SU-DHL-6 (cell line): ENCODE measurements around the gene BCO2.
"Not testable (repeated sequence)": the region's sequence is repeated elsewhere in the genome, so short reads cannot be mapped to it uniquely, and the experiment has no call there.

ENCODE experiments used
- H2AFZ ChIP-seq: fragments of 200-600 bp; sonication (generic); 2 replicates; pipeline ENCODE4 v1.6.1; 2014; ENCODE audit warnings: low read depth, mild to moderate bottlenecking, moderate library complexity, mixed read lengths, antibody characterized with exemption, low read length; ENCODE audit not compliant: severe bottlenecking
- H3F3A ChIP-seq: fragments of 200-600 bp; shearing (Covaris generic); 2 replicates; pipeline ENCODE4 v1.6.0; 2016; ENCODE audit warnings: antibody characterized with exemption, mild to moderate bottlenecking; ENCODE audit not compliant: insufficient read depth
- H3K27ac ChIP-seq: fragments of 200-600 bp; sonication (generic); 2 replicates; pipeline ENCODE4 v1.5.1; 2016; ENCODE audit warnings: low read depth, mild to moderate bottlenecking, low read length, moderate library complexity, mixed read lengths
- H3K27me3 ChIP-seq: fragments of 200-600 bp; sonication (generic), shearing (Covaris generic); 2 replicates; pipeline ENCODE4 v1.6.0; 2014; ENCODE audit warnings: mild to moderate bottlenecking, low read length
- H3K36me3 ChIP-seq: fragments of 200-600 bp; sonication (generic); 2 replicates; pipeline ENCODE4 v1.6.1; 2014; ENCODE audit warnings: mild to moderate bottlenecking, low read length, mixed read lengths
- H3K4me2 ChIP-seq: fragments of 300-600, 200-600 bp; shearing (Covaris generic), sonication (generic); 2 replicates; pipeline ENCODE4 v1.6.0; 2014; ENCODE audit warnings: low read length, low read depth, mild to moderate bottlenecking; ENCODE audit not compliant: poor library complexity, severe bottlenecking
- H3K4me3 ChIP-seq: fragments of 200-600 bp; sonication (generic); 2 replicates; pipeline ENCODE4 v1.5.1; 2014; ENCODE audit warnings: antibody characterized with exemption, low read length, mild to moderate bottlenecking, mixed read lengths; ENCODE audit not compliant: insufficient read depth, poor library complexity, severe bottlenecking
- H3K79me2 ChIP-seq: fragments of 200-600 bp; sonication (generic); 2 replicates; pipeline ENCODE4 v1.6.1; 2014; ENCODE audit warnings: mild to moderate bottlenecking, low read length, moderate library complexity; ENCODE audit not compliant: insufficient read depth
- H3K9ac ChIP-seq: fragments of 200-600 bp; sonication (generic); 2 replicates; pipeline ENCODE4 v1.7.0; 2014; ENCODE audit warnings: mild to moderate bottlenecking, low read length
- H3K9me2 ChIP-seq: fragments of 200-600 bp; sonication (generic); replicated peaks from 2 replicates; pipeline ENCODE4 v1.6.1; 2014; ENCODE audit warnings: low read length; ENCODE audit not compliant: insufficient read depth
- H3K9me3 ChIP-seq: fragments of 200-600 bp; sonication (generic); 2 replicates; pipeline ENCODE4 v1.6.1; 2014; ENCODE audit warnings: low read length, mixed read lengths; ENCODE audit not compliant: insufficient read depth
- H4K20me1 ChIP-seq: fragments of 200-600 bp; sonication (generic); 2 replicates; pipeline ENCODE4 v1.6.1; 2014; ENCODE audit warnings: low read depth, mild to moderate bottlenecking, antibody characterized with exemption, low read length, moderate library complexity, mixed read lengths
- CTCF ChIP-seq: fragments of 200-600 bp; sonication (generic); IDR thresholded peaks from one replicate; pipeline ENCODE4 v1.5.1; 2017; ENCODE audit warnings: antibody characterized with exemption, mild to moderate bottlenecking, low read length, moderate library complexity; ENCODE audit not compliant: insufficient read depth, poor library complexity, severe bottlenecking
- EZH2phosphoT487 ChIP-seq: fragments of 200-600 bp; sonication (generic), shearing (Covaris generic); conservative IDR thresholded peaks from 2 replicates; pipeline ENCODE4 v1.6.1; 2018; ENCODE audit warnings: mild to moderate bottlenecking, antibody characterized with exemption, low read length, moderate library complexity, mixed read lengths

BCO2 gene

GRCh38 chr11:112179601-112180000, 4.3 kb downstream of the BCO2 start:
- no peak overlapping the region for H2AFZ ChIP-seq
- H3K27ac ChIP-seq, result no peak overlapping the region
- H3K27me3 ChIP-seq, result no peaks in the 10 kb centered on the region
- H3K9ac ChIP-seq, result no peak overlapping the region
- no peak overlapping the region for H3K4me2 ChIP-seq
- no peaks in the 10 kb centered on the region for H3K79me2 ChIP-seq
- no peaks in the 10 kb centered on the region for H3K9me2 ChIP-seq
- TF ChIP-seq EZH2phosphoT487 (no peak), CTCF (no peak)
- H3K36me3 ChIP-seq, result no peaks in the 10 kb centered on the region
- H3K9me3 ChIP-seq, result no peaks in the 10 kb centered on the region
- H3K4me3 ChIP-seq, result no peak overlapping the region
- H4K20me1 ChIP-seq, result no peaks in the 10 kb centered on the region
- H3F3A ChIP-seq, result no peaks in the 10 kb centered on the region

GRCh38 chr11:112182867-112183266, 7.6 kb downstream of the BCO2 start:
- Histone ChIP-seq H3K27me3 (no peaks in the 10 kb centered on the region), H2AFZ (no peak overlapping the region), H3F3A (no peaks in the 10 kb centered on the region), H3K4me3 (no peak overlapping the region), H3K9me2 (no peaks in the 10 kb centered on the region), H3K36me3 (no peaks in the 10 kb centered on the region), H3K4me2 (no peak overlapping the region), H4K20me1 (no peaks in the 10 kb centered on the region), H3K79me2 (no peaks in the 10 kb centered on the region), H3K9me3 (no peaks in the 10 kb centered on the region), H3K9ac (no peak overlapping the region), H3K27ac (no peak overlapping the region)
- TF ChIP-seq CTCF, result no peak
- TF ChIP-seq EZH2phosphoT487, result no peak

- Histone ChIP-seq H3K27me3 (no peaks in the 10 kb centered on the region), H4K20me1 (no peaks in the 10 kb centered on the region), H3K9ac (no peak overlapping the region), H3K4me3 (no peak overlapping the region), H3K27ac (no peak overlapping the region), H3K79me2 (no peaks in the 10 kb centered on the region), H2AFZ (no peak overlapping the region), H3K9me3 (no peaks in the 10 kb centered on the region), H3F3A (no peaks in the 10 kb centered on the region), H3K4me2 (no peak overlapping the region), H3K36me3 (no peaks in the 10 kb centered on the region), H3K9me2 (no peaks in the 10 kb centered on the region)
- TF ChIP-seq CTCF (no peak), EZH2phosphoT487 (no peak)
Observed at GRCh38 chr11:112185883-112186282, 10.6 kb downstream of the BCO2 start.

- no peaks in the 10 kb centered on the region for H3K36me3 ChIP-seq
- no peaks in the 10 kb centered on the region for H3K9me3 ChIP-seq
- H3K27me3 ChIP-seq, result no peaks in the 10 kb centered on the region
- TF ChIP-seq EZH2phosphoT487, result no peak
- no peak for TF ChIP-seq CTCF
- no peaks in the 10 kb centered on the region for H4K20me1 ChIP-seq
- H3K79me2 ChIP-seq, result no peaks in the 10 kb centered on the region
- H3K9me2 ChIP-seq, result no peaks in the 10 kb centered on the region
- no peak overlapping the region for H3K9ac ChIP-seq
- H3K27ac ChIP-seq, result no peak overlapping the region
- no peak overlapping the region for H3K4me2 ChIP-seq
- no peaks in the 10 kb centered on the region for H3F3A ChIP-seq
- H2AFZ ChIP-seq, result no peak overlapping the region
- no peak overlapping the region for H3K4me3 ChIP-seq
Observed at GRCh38 chr11:112186304-112186703, 11.0 kb downstream of the BCO2 start.

DNA sequence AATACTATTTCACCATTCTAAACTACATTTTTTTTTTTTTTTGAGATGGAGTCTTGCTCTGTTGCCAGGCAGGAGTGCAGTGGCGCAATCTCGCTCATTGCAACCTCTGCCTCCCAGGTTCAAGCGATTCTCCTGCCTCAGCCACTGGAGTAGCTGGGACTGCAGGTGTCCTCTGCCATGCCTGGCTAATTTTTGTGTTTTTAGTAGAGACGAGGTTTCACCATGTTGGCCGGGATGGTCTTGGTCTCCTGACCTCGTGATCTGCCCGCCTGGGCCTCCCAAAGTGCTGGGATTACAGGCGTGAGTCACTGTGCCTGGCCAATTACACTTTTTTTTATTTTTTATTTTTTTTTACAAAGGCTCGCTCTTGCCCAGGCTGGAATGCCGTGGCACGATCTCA, 19.8 kb downstream of the BCO2 start:
- H3F3A ChIP-seq, H2AFZ ChIP-seq, H3K27me3 ChIP-seq, H3K79me2 ChIP-seq, H3K36me3 ChIP-seq, H3K4me2 ChIP-seq, H3K9ac ChIP-seq, H3K4me3 ChIP-seq, H4K20me1 ChIP-seq, H3K27ac ChIP-seq, H3K9me2 ChIP-seq, H3K9me3 ChIP-seq: not testable (repeated sequence)
